ENCODE results near the gene BLOC1S6.

The BLOC1S6 gene

GRCh38 chr15:45650889-45651525, 63.8 kb downstream of the BLOC1S6 start:
- no peak for DNase-seq (ENCODE audit: low read depth in 1 of 2, low spot score in 1 of 2)
- H3K27ac ChIP-seq (replicated peaks), result no peak overlapping the region
- no peak for TF ChIP-seq POLR2AphosphoS5 (IDR thresholded peaks at IDR 0.05; ENCODE audit: low read depth)
- no peak for TF ChIP-seq CTCF (IDR thresholded peaks at IDR 0.05; ENCODE audit: insufficient read depth, low read length)
- no peak for TF ChIP-seq REST (IDR thresholded peaks at IDR 0.05; ENCODE audit: insufficient replicate concordance, low read depth)
- no peak for TF ChIP-seq GABPA (IDR thresholded peaks at IDR 0.05; ENCODE audit: low read depth)
- no peak for TF ChIP-seq SPI1 (IDR thresholded peaks at IDR 0.05; ENCODE audit: borderline replicate concordance, low read depth)

GRCh38 chr15:45653702-45654424, 66.7 kb downstream of the BLOC1S6 start:
- H3K27me3 ChIP-seq (ENCODE audit: insufficient read depth, poor library complexity, severe bottlenecking), result no peaks in the 10 kb centered on the region
- TF ChIP-seq CTCF (IDR thresholded peaks at IDR 0.05; ENCODE audit: insufficient read depth, low read length) (no peak), SPI1 (IDR thresholded peaks at IDR 0.05; ENCODE audit: borderline replicate concordance, low read depth) (0 out of 2 replicates have a peak, but pooled peaks have one; percentile 46)
- peak overlapping the region; percentile 50 for H3K27ac ChIP-seq (replicated peaks)
- DNase-seq (ENCODE audit: low read depth in 1 of 2, low spot score in 1 of 2), result peak in 1 of 2 experiments; percentile 78
- H3K4me3 ChIP-seq (replicated peaks; ENCODE audit: insufficient read depth, low read length), result no peak overlapping the region

More at GRCh38 chr15:45650889-45651525, 63.8 kb downstream of the BLOC1S6 start:
- no peaks in the 10 kb centered on the region for H3K27me3 ChIP-seq (ENCODE audit: insufficient read depth, poor library complexity, severe bottlenecking)
- no peak overlapping the region for H3K4me3 ChIP-seq (replicated peaks; ENCODE audit: insufficient read depth, low read length)

GRCh38 chr15:45654749-45655148, 67.6 kb downstream of the BLOC1S6 start:
- Histone ChIP-seq H3K4me3 (replicated peaks; ENCODE audit: insufficient read depth, low read length) (no peak overlapping the region), H3K27ac (replicated peaks) (no peak overlapping the region; the same call in 1 of the 2 replicates), H3K27me3 (ENCODE audit: insufficient read depth, poor library complexity, severe bottlenecking) (no peaks in the 10 kb centered on the region)
- TF ChIP-seq SPI1 (IDR thresholded peaks at IDR 0.05; ENCODE audit: borderline replicate concordance, low read depth) (no peak), REST (IDR thresholded peaks at IDR 0.05; ENCODE audit: insufficient replicate concordance, low read depth) (no peak), POLR2AphosphoS5 (IDR thresholded peaks at IDR 0.05; ENCODE audit: low read depth) (no peak), GABPA (IDR thresholded peaks at IDR 0.05; ENCODE audit: low read depth) (no peak), CTCF (IDR thresholded peaks at IDR 0.05; ENCODE audit: insufficient read depth, low read length) (no peak)
- DNase-seq (ENCODE audit: low read depth in 1 of 2, low spot score in 1 of 2), result no peak

All from HL-60 (cell line).